Measurements from ENCODE around the gene PRKCQ.

DNA sequence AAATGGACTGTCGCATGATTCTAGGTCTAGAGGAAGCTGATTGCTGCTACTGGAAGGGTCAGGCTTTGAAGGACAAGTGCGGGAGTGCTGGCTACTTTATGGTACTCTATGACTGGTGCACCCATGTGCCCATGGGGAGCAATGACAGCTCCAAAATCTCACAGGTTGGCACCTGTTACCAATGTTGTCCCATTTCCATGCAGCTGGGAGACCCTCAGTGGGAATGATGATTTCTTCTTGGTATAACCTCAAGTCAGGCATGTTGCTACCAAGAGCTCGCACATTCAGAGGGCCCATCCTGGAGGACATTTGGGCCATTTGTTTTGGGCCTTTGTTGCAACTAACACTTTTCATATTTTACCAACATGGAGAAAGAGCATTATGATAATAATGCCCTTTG, 174.4 kb downstream of the PRKCQ start:
- TF ChIP-seq FOXK2 (IDR thresholded peaks at IDR 0.05), result no peak
- no peak for TF ChIP-seq FOXM1 (IDR thresholded peaks at IDR 0.05; ENCODE audit: borderline replicate concordance)
- no peak for TF ChIP-seq ELF4 (IDR thresholded peaks at IDR 0.05)
- TF ChIP-seq SP1 (IDR thresholded peaks at IDR 0.05), result no peak
- TF ChIP-seq ARNT (IDR thresholded peaks at IDR 0.05), result no peak
- no peak for TF ChIP-seq BHLHE40 (IDR thresholded peaks at IDR 0.05; ENCODE audit: borderline replicate concordance)
- TF ChIP-seq, protein P1, sequence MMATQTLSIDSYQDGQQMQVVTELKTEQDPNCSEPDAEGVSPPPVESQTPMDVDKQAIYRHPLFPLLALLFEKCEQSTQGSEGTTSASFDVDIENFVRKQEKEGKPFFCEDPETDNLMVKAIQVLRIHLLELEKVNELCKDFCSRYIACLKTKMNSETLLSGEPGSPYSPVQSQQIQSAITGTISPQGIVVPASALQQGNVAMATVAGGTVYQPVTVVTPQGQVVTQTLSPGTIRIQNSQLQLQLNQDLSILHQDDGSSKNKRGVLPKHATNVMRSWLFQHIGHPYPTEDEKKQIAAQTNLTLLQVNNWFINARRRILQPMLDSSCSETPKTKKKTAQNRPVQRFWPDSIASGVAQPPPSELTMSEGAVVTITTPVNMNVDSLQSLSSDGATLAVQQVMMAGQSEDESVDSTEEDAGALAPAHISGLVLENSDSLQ (IDR thresholded peaks at IDR 0.05), result no peak
- no peak for TF ChIP-seq L3MBTL2 (conservative IDR thresholded peaks at IDR 0.05)
- no peak for TF ChIP-seq SUZ12 (IDR thresholded peaks at IDR 0.05)
- no peak for TF ChIP-seq CTBP1 (IDR thresholded peaks at IDR 0.05; ENCODE audit: borderline replicate concordance)
- TF ChIP-seq TARDBP (IDR thresholded peaks at IDR 0.05), result no peak

Data from HEK293T (cell line).